ENCODE results near the gene SLC44A3.

GRCh38 chr1:94816030-94816429 is 4.1 kb upstream of the SLC44A3 start:
- TF ChIP-seq EZH2 (IDR thresholded peaks at IDR 0.05; ENCODE audit: borderline replicate concordance, insufficient read depth, low read length, poor library complexity, severe bottlenecking) (no peak), POLR2AphosphoS5 (IDR thresholded peaks at IDR 0.05) (no peak), CTCF (IDR thresholded peaks at IDR 0.05; ENCODE audit: poor library complexity, severe bottlenecking) (no peak), EP300 (conservative IDR thresholded peaks at IDR 0.05; ENCODE audit: poor library complexity, severe bottlenecking) (no peak)
- TF ChIP-seq, protein P1, sequence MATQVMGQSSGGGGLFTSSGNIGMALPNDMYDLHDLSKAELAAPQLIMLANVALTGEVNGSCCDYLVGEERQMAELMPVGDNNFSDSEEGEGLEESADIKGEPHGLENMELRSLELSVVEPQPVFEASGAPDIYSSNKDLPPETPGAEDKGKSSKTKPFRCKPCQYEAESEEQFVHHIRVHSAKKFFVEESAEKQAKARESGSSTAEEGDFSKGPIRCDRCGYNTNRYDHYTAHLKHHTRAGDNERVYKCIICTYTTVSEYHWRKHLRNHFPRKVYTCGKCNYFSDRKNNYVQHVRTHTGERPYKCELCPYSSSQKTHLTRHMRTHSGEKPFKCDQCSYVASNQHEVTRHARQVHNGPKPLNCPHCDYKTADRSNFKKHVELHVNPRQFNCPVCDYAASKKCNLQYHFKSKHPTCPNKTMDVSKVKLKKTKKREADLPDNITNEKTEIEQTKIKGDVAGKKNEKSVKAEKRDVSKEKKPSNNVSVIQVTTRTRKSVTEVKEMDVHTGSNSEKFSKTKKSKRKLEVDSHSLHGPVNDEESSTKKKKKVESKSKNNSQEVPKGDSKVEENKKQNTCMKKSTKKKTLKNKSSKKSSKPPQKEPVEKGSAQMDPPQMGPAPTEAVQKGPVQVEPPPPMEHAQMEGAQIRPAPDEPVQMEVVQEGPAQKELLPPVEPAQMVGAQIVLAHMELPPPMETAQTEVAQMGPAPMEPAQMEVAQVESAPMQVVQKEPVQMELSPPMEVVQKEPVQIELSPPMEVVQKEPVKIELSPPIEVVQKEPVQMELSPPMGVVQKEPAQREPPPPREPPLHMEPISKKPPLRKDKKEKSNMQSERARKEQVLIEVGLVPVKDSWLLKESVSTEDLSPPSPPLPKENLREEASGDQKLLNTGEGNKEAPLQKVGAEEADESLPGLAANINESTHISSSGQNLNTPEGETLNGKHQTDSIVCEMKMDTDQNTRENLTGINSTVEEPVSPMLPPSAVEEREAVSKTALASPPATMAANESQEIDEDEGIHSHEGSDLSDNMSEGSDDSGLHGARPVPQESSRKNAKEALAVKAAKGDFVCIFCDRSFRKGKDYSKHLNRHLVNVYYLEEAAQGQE (IDR thresholded peaks at IDR 0.05; ENCODE audit: borderline replicate concordance) = no peak
